NB4 (cell line): Measurements from ENCODE around the gene SHISA6.

ENCODE experiments used
- DNase-seq: peaks from one replicate; pipeline ENCODE4 v3.0.0; 2010; ENCODE audit warnings: low read depth
- H3K4me3 ChIP-seq: one replicate; pipeline ENCODE4 v1.5.1; 2011; ENCODE audit warnings: mild to moderate bottlenecking, low read depth, low read length, moderate library complexity
- CTCF ChIP-seq: IDR thresholded peaks from one replicate; pipeline ENCODE4 v1.5.1; 2012; ENCODE audit warnings: low read depth, low read length
- MAX ChIP-seq: IDR thresholded peaks from 2 replicates; pipeline ENCODE4 v1.6.1; 2011; ENCODE audit warnings: low read depth, low read length
- MYC ChIP-seq: IDR thresholded peaks from 2 replicates; pipeline ENCODE4 v1.6.1; 2011; ENCODE audit warnings: low read depth, low read length
- POLR2A ChIP-seq: IDR thresholded peaks from 2 replicates; pipeline ENCODE4 v1.6.1; 2011; ENCODE audit warnings: mild to moderate bottlenecking; ENCODE audit not compliant: insufficient read length; ENCODE audit errors: extremely low read depth

SHISA6 gene

GRCh38 chr17:11438673-11439072 is 197.7 kb downstream of the SHISA6 start:
- DNase-seq = no peak
- no peak for TF ChIP-seq MYC
- no peak for TF ChIP-seq POLR2A
- TF ChIP-seq MAX = no peak
- TF ChIP-seq CTCF = no peak
- H3K4me3 ChIP-seq = no peak overlapping the region

- H3K4me3 ChIP-seq = no peak overlapping the region
- DNase-seq = no peak
- no peak for TF ChIP-seq CTCF
- no peak for TF ChIP-seq MYC
- no peak for TF ChIP-seq MAX
Measured at GRCh38 chr17:11441004-11441403, 200.0 kb downstream of the SHISA6 start.

DNA sequence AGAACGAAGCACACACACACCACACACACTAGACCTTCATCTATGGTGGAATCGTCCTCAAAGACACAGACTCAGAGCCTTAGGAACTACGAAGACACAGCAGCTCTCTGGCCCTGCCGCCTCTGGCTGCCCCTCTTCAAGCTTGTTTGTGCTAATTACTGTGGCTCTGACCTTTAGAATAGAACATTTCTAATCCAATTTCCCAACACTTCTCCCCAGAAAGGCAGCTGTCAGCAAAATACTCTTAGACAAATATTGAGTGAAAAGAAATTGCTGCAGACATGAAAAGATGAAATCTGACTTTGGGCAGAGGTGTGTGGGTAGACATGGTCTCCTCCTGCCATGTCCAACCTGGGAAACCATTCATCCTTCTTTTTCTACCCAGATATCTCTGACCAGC is 205.3 kb downstream of the SHISA6 start:
- TF ChIP-seq CTCF = no peak
- TF ChIP-seq MAX = no peak
- no peak for TF ChIP-seq MYC
- no peak for TF ChIP-seq POLR2A
- H3K4me3 ChIP-seq = no peak overlapping the region
- no peak for DNase-seq

GRCh38 chr17:11454096-11454495 is 213.1 kb downstream of the SHISA6 start:
- no peak for DNase-seq
- no peak overlapping the region for H3K4me3 ChIP-seq
- no peak for TF ChIP-seq MYC
- no peak for TF ChIP-seq MAX
- TF ChIP-seq CTCF = no peak
- no peak for TF ChIP-seq POLR2A

- TF ChIP-seq POLR2A (no peak), MAX (no peak), MYC (no peak), CTCF (no peak)
- H3K4me3 ChIP-seq = no peak overlapping the region
- no peak for DNase-seq
Measured at GRCh38 chr17:11458279-11458678, 217.3 kb downstream of the SHISA6 start.

DNA sequence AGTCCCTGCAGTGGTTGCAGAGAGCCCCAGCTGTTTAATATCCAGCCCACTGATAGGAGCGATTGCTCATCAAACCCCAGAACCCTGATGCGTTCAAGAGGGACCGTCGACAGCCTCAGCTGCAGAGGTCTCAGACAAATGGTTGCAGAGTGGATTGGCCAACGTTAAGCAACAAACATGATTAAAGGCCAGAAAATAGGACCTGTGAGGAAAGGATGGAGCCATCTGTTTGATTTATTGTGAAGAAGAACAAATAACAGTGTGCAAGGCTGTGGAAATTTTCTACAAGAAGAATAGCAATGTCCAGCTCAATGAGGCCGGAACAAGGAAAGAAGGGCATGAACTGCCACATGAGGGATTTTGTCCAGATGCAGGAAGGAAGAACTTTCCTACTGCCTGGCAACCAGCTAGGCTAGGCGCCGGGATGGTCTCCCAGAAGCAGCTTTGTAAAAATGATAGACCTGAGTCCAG is 218.9 kb downstream of the SHISA6 start:
- no peak for DNase-seq
- H3K4me3 ChIP-seq = no peak overlapping the region
- TF ChIP-seq POLR2A (no peak), MAX (no peak), CTCF (no peak), MYC (no peak)
